GM18951 (cell line): ENCODE results near the gene ARID4B.

Experiments
- POLR2A ChIP-seq: IDR thresholded peaks from 4 replicates; pipeline ENCODE4 v1.6.1; 2011; ENCODE audit warnings: mild to moderate bottlenecking; ENCODE audit not compliant: insufficient read length, insufficient read depth; ENCODE audit errors: extremely low read depth
- in situ Hi-C: fragments of 300-500 bp; cut with MboI; formaldehyde crosslinking; loops from one replicate; pipeline ENCODE4 v1.12.0; 2022; ENCODE audit warnings: low sequenced_read_pairs, mixed read lengths, inconsistent platforms; ENCODE audit not compliant: unreplicated experiment

Gene ARID4B

GRCh38 chr1:235351441-235351840 lies 23.5 kb upstream of the ARID4B start:
- in situ Hi-C loops = no loop called here
- no peak for TF ChIP-seq POLR2A

- in situ Hi-C loops = no loop called here
Observed at GRCh38 chr1:235343726-235344125, 15.7 kb upstream of the ARID4B start.

GRCh38 chr1:235342471-235342870 lies 14.5 kb upstream of the ARID4B start:
- no peak for TF ChIP-seq POLR2A
- in situ Hi-C loops = no loop called here

More at GRCh38 chr1:235343726-235344125, 15.7 kb upstream of the ARID4B start:
- TF ChIP-seq POLR2A = no peak

- TF ChIP-seq POLR2A = no peak
- in situ Hi-C loops = no loop called here
Observed at GRCh38 chr1:235342039-235342438, 14.1 kb upstream of the ARID4B start.

- in situ Hi-C loops = no loop called here
- no peak for TF ChIP-seq POLR2A
Observed at GRCh38 chr1:235341334-235341733, 13.4 kb upstream of the ARID4B start.

- in situ Hi-C loops = no loop called here
- TF ChIP-seq POLR2A = no peak
Observed at GRCh38 chr1:235339746-235340145, 11.8 kb upstream of the ARID4B start.

- TF ChIP-seq POLR2A = no peak
- in situ Hi-C loops = no loop called here
Observed at GRCh38 chr1:235336903-235337302, 8.9 kb upstream of the ARID4B start.

- in situ Hi-C loops = no loop called here
- TF ChIP-seq POLR2A = no peak
Observed at GRCh38 chr1:235331401-235331800, 3.4 kb upstream of the ARID4B start.

GRCh38 chr1:235330918-235331285 lies 2.9 kb upstream of the ARID4B start:
- in situ Hi-C loops = no loop called here
- no peak for TF ChIP-seq POLR2A

- TF ChIP-seq POLR2A = no peak
- in situ Hi-C loops = no loop called here
Observed at GRCh38 chr1:235329139-235329902, 1.3 kb upstream of the ARID4B start.

- peak; percentile 84 for TF ChIP-seq POLR2A
Observed at GRCh38 chr1:235328271-235329138, 526 bp upstream of the ARID4B start, which contains the start of gene GGPS1. Gene GGPS1 (plus strand): TSS chr1:235328570. CDS start chr1:235335265, 6,695 bp downstream.

GRCh38 chr1:235326719-235327558 lies 1.0 kb downstream of the ARID4B start:
- in situ Hi-C loops = no loop called here
- TF ChIP-seq POLR2A = no peak

More at GRCh38 chr1:235328271-235329138, 526 bp upstream of the ARID4B start, which contains the start of gene GGPS1:
- in situ Hi-C loops = no loop called here

GRCh38 chr1:235325854-235326253 lies 2.1 kb downstream of the ARID4B start:
- TF ChIP-seq POLR2A = no peak
- in situ Hi-C loops = no loop called here

- in situ Hi-C loops = no loop called here
- TF ChIP-seq POLR2A = no peak
Observed at GRCh38 chr1:235325139-235325538, 2.8 kb downstream of the ARID4B start.
